Stimulated activated CD8-positive, alpha-beta memory T cell treated with anti-CD3 and anti-CD28 coated beads, Interleukin-15, amount 100 ng/mL, for 4 hours (primary cell): ENCODE results near the gene NEMP2.
"Not testable (repeated sequence)": the region's sequence is repeated elsewhere in the genome, so short reads cannot be mapped to it uniquely, and the experiment has no call there.

ENCODE experiments used
- DNase-seq, 2 donors: peaks; one replicate each; pipeline ENCODE4 v3.0.0-alpha.2; 2020; ENCODE audit warnings: low read depth in 2 of 2

NEMP2 gene

GRCh38 chr2:190490502-190490901 lies 44.0 kb downstream of the NEMP2 start:
- no peak for DNase-seq

- DNase-seq: no peak
Measured at GRCh38 chr2:190489475-190489874, 45.0 kb downstream of the NEMP2 start.

- no peak for DNase-seq
Measured at GRCh38 chr2:190488516-190489233, 45.8 kb downstream of the NEMP2 start.

GRCh38 chr2:190486037-190486623 lies 48.4 kb downstream of the NEMP2 start:
- no peak for DNase-seq

- no peak for DNase-seq
Measured at GRCh38 chr2:190482451-190482850, 52.1 kb downstream of the NEMP2 start.

- DNase-seq: no peak
Measured at GRCh38 chr2:190481339-190481738, 53.2 kb downstream of the NEMP2 start.

- DNase-seq: no peak
Measured at GRCh38 chr2:190478572-190479195, 55.8 kb downstream of the NEMP2 start.

- DNase-seq: no peak
Measured at GRCh38 chr2:190477661-190478454, 56.7 kb downstream of the NEMP2 start.

- no peak for DNase-seq
Measured at GRCh38 chr2:190470256-190470826, 64.2 kb downstream of the NEMP2 start.

- DNase-seq: no peak
Measured at GRCh38 chr2:190469771-190470170, 64.8 kb downstream of the NEMP2 start.

GRCh38 chr2:190468814-190469569 lies 65.5 kb downstream of the NEMP2 start:
- no peak for DNase-seq

GRCh38 chr2:190468354-190468753 lies 66.2 kb downstream of the NEMP2 start:
- not testable (repeated sequence) for DNase-seq

GRCh38 chr2:190467575-190468083 lies 66.9 kb downstream of the NEMP2 start:
- no peak for DNase-seq

- DNase-seq: no peak
Measured at GRCh38 chr2:190466819-190467446, 67.6 kb downstream of the NEMP2 start.

- no peak for DNase-seq
Measured at GRCh38 chr2:190465060-190465459, 69.5 kb downstream of the NEMP2 start.

- DNase-seq: no peak
Measured at GRCh38 chr2:190462611-190463010, 71.9 kb downstream of the NEMP2 start.

GRCh38 chr2:190462181-190462580 lies 72.3 kb downstream of the NEMP2 start:
- no peak for DNase-seq

GRCh38 chr2:190460487-190460886 lies 74.0 kb downstream of the NEMP2 start:
- no peak for DNase-seq

- DNase-seq: no peak
Measured at GRCh38 chr2:190459881-190460280, 74.6 kb downstream of the NEMP2 start.

- no peak for DNase-seq
Measured at GRCh38 chr2:190458352-190459107, 76.0 kb downstream of the NEMP2 start.
